ENCODE measurements around the gene RNF213. TPM values are rescaled to one million over a fixed set of nuclear protein-coding genes. Genes with fewer than 3 reads are reported as not detected.
"Not testable (repeated sequence)": the region's sequence is repeated elsewhere in the genome, so short reads cannot be mapped to it uniquely, and the experiment has no call there.

Gene RNF213
- total RNA-seq, 2 donors from 2014 or later, result 98.8 to 136 TPM

- Histone ChIP-seq H3K9me3 (ENCODE audit: control insufficient read depth, low read length) (peaks cover 22% of the 10 kb centered on the region), H3K4me1 (ENCODE audit: control insufficient read depth, insufficient read depth, low read length) (no peaks in the 10 kb centered on the region), H3K27ac (ENCODE audit: low read depth, low read length) (no peak overlapping the region), H3K9ac (ENCODE audit: extremely low read depth, low read length, poor library complexity, severe bottlenecking) (no peak overlapping the region), H3K4me3 (ENCODE audit: low read length) (no peak overlapping the region), H3K27me3 (ENCODE audit: control insufficient read depth, insufficient read depth, low read length, poor library complexity, severe bottlenecking) (no peaks in the 10 kb centered on the region), H3K36me3 (ENCODE audit: control insufficient read depth, insufficient read depth, low read length) (peaks cover 87% of the 10 kb centered on the region)
- DNase-seq, result no peak
- 97% methylated on average over 3 of the region's 3 CpGs; no CpG with 5 or more reads in 1 of the 2 experiments for WGBS, 2 experiments (ENCODE audit: insufficient coverage in 1 of 2, insufficient read length in 1 of 2)
- Mint-ChIP-seq H3K27ac (no peak overlapping the region), H3K27me3 (ENCODE audit: insufficient read depth) (no peaks in the 10 kb centered on the region), H3K36me3 (ENCODE audit: low read depth) (peaks cover 92% of the 10 kb centered on the region), H3K9me3 (peaks cover 18% of the 10 kb centered on the region), H3K4me1 (no peaks in the 10 kb centered on the region), H3K4me3 (no peak overlapping the region)
- TF ChIP-seq CTCF (conservative IDR thresholded peaks at IDR 0.05), result no peak
These were observed 63.3 kb downstream of the RNF213 start for GRCh38 chr17:80323982-80324381.

DNA sequence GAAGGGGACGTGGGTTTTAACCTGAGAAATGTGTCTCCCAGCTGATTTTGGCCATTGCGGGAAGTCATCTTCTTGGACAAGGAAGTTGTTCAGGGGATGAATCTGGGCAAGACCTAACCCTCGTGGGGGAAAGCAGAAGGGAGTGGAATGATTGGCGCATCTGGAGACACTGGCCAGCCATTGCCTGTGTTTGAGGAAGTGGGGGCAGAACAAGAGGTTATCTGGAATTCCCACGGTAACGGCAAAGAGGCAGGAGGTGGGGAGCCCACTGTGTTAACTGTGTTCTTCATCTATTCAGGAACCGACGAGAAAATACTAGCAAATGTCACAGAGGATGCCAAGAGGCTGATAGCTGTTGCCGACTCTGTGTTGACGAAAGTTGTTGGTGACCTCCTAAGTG, 66.9 kb downstream of the RNF213 start:
- H3K4me1 ChIP-seq (ENCODE audit: control insufficient read depth, insufficient read depth, low read length), result no peaks in the 10 kb centered on the region
- H3K27me3 Mint-ChIP-seq (ENCODE audit: insufficient read depth), result no peaks in the 10 kb centered on the region
- no peaks in the 10 kb centered on the region for H3K4me1 Mint-ChIP-seq
- 90 to 91% methylated on average over 10 of the region's 10 CpGs for WGBS, 2 experiments (ENCODE audit: insufficient coverage in 1 of 2, insufficient read length in 1 of 2)
- H3K27ac Mint-ChIP-seq, result no peak overlapping the region
- H3K9me3 Mint-ChIP-seq, result peaks cover 11% of the 10 kb centered on the region
- no peak overlapping the region for H3K4me3 ChIP-seq (ENCODE audit: low read length)
- H3K4me3 Mint-ChIP-seq, result no peak overlapping the region
- no peak for DNase-seq
- TF ChIP-seq CTCF (conservative IDR thresholded peaks at IDR 0.05), result no peak
- no peak overlapping the region for H3K27ac ChIP-seq (ENCODE audit: low read depth, low read length)
- no peak overlapping the region for H3K9ac ChIP-seq (ENCODE audit: extremely low read depth, low read length, poor library complexity, severe bottlenecking)
- peaks cover 90% of the 10 kb centered on the region for H3K36me3 ChIP-seq (ENCODE audit: control insufficient read depth, insufficient read depth, low read length)
- H3K36me3 Mint-ChIP-seq (ENCODE audit: low read depth), result peaks cover 88% of the 10 kb centered on the region
- H3K9me3 ChIP-seq (ENCODE audit: control insufficient read depth, low read length), result peaks cover 9% of the 10 kb centered on the region
- H3K27me3 ChIP-seq (ENCODE audit: control insufficient read depth, insufficient read depth, low read length, poor library complexity, severe bottlenecking), result no peaks in the 10 kb centered on the region

DNA sequence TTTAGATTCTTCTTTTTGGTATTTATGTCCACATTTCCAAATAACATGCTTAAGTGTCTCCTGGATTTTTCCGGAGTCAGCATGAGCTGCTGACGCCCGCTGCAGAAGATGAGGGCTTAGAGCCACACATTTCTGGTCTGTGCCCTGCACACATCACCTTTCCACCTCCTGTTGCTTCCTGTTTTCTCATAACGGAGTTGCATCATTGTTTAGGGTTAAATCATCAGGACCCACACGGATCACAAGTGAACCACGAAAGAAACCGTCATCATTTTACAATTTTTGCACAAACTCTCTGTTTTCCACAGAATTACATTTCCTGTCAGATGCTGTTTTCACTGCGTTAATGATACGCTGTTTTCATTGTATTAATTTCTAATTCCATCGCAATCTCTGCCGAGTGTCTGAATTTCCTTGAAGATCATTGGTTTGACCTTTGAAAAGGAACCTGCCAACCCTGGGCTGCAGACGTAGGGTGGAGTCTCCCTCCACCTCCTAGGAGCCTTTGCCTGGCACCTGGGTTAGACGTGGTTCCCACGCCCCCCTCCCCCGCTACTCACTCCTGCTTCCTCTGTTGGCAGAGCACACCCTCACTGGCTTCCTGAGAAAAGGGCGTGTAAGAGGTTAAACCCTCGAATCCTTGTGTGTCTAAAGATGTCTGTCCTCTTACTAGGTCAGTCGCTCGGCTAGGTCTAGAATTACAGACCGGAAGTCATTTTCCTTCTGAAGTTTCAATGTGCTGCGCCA, 68.2 kb downstream of the RNF213 start:
- Mint-ChIP-seq H3K27ac (no peak overlapping the region), H3K4me1 (no peaks in the 10 kb centered on the region), H3K9me3 (peaks cover under 1% of the 10 kb centered on the region), H3K27me3 (ENCODE audit: insufficient read depth) (no peaks in the 10 kb centered on the region), H3K36me3 (ENCODE audit: low read depth) (peaks cover 82% of the 10 kb centered on the region), H3K4me3 (no peak overlapping the region)
- Histone ChIP-seq H3K9ac (ENCODE audit: extremely low read depth, low read length, poor library complexity, severe bottlenecking) (no peak overlapping the region), H3K27me3 (ENCODE audit: control insufficient read depth, insufficient read depth, low read length, poor library complexity, severe bottlenecking) (no peaks in the 10 kb centered on the region), H3K4me1 (ENCODE audit: control insufficient read depth, insufficient read depth, low read length) (no peaks in the 10 kb centered on the region), H3K4me3 (ENCODE audit: low read length) (no peak overlapping the region), H3K27ac (ENCODE audit: low read depth, low read length) (no peak overlapping the region), H3K36me3 (ENCODE audit: control insufficient read depth, insufficient read depth, low read length) (peaks cover 83% of the 10 kb centered on the region), H3K9me3 (ENCODE audit: control insufficient read depth, low read length) (no peaks in the 10 kb centered on the region)
- TF ChIP-seq CTCF (conservative IDR thresholded peaks at IDR 0.05), result no peak
- 94 to 96% methylated on average over 21 of the region's 21 CpGs for whole genome bisulfite sequencing, 2 experiments (ENCODE audit: insufficient coverage in 1 of 2, insufficient read length in 1 of 2)
- DNase-seq, result no peak

- H3K27me3 ChIP-seq (ENCODE audit: control insufficient read depth, insufficient read depth, low read length, poor library complexity, severe bottlenecking); H3K4me3 Mint-ChIP-seq; H3K27ac Mint-ChIP-seq; H3K4me1 Mint-ChIP-seq; H3K9ac ChIP-seq (ENCODE audit: extremely low read depth, low read length, poor library complexity, severe bottlenecking); H3K9me3 ChIP-seq (ENCODE audit: control insufficient read depth, low read length); H3K27me3 Mint-ChIP-seq (ENCODE audit: insufficient read depth); DNase-seq; H3K27ac ChIP-seq (ENCODE audit: low read depth, low read length); H3K4me1 ChIP-seq (ENCODE audit: control insufficient read depth, insufficient read depth, low read length); H3K4me3 ChIP-seq (ENCODE audit: low read length); H3K9me3 Mint-ChIP-seq: not testable (repeated sequence)
- peaks cover 83% of the 10 kb centered on the region for H3K36me3 ChIP-seq (ENCODE audit: control insufficient read depth, insufficient read depth, low read length)
- 92 to 95% methylated on average over 3 to 6 of the region's 6 CpGs for WGBS, 2 experiments (ENCODE audit: insufficient coverage in 1 of 2, insufficient read length in 1 of 2)
- H3K36me3 Mint-ChIP-seq (ENCODE audit: low read depth), result peaks cover 84% of the 10 kb centered on the region
These were observed 68.8 kb downstream of the RNF213 start for GRCh38 chr17:80329421-80329820.
